NOMO-1 treated with DMSO at 0.1 percent for 48 hours (cell line): ENCODE data around the gene PDE9A.
A peak's percentile ranks its signal among the peaks of the same experiment; 100 is the strongest.

Experiments
- DNase-seq: peaks from one replicate; lab custom pipeline; 2025; ENCODE audit not compliant: unreplicated experiment; lab: John Stamatoyannopoulos, UW

The PDE9A gene

DNA sequence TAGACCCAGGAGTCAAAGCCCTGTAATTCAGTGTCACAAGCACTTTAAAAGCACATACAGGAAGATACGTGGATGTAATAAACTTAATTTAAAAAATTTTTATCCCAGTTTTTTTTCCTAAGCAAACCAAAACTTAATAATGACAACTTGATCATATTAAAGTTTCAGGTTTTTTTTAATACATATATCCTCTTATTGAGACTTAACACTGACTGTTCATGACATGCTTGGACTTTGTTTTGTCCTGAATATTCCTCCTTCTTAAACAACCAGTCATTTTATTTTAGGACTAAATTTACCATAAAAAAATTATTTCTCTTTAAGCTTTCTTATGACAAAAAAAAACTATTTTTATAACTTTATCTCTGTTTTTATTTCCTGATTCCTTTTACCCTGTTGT, 161.8 kb downstream of the PDE9A start:
- no peak for DNase-seq

DNA sequence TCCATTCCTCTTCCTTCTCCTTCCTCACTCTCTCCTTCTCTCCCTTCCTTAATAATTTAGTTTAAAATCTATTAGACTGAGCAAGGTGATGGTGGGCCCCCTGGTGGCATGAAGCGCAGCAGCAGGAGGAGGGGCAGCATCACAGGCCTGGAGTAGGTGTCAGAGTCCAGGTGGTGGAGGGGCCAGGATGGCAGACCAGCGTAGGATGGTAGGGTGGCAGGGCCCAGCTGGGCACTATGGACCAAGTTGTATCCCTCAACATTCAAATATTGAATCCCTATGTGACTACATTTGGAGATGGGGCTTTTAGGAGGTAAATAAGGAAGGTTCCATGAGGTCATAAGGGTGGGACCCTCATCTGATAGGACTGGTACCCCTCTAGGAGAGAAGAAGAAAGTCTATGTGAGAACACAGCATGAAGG, 164.9 kb downstream of the PDE9A start:
- peak; percentile 38 for DNase-seq

DNA sequence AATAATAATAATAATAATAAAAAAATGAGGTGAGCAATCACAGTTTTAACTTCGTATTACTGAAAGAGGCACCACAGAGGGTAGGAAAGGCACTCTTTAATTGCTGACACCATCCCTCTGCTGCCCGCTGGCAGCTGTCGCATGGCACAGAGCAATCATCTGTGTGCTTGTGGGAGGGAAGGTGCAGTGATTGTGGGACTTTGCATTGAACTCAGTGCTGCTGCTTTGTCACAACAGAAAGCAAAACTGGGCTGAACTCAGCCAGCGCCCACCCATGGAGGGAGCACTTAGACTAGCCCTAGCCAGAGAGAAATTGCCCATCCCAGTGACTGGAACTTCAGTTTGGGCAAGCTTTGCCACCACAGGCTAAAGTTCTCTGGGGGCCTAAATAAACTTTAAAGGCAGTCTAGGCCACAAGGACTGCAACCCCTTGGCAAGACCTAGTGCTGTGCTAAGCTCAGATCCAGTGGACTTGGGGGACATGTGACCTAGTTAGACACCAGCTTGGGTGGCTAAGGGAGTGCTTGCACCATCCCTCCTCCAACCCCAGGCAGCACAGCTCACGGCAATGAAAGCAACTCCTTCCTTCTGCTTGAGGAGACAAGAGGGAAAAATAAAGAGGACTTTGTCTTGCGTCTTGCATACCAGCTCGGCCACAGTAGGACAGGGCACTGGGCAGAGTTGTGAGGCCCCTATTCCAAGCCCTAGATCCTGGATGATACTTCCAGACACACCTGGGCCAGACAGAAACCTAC, 166.6 kb downstream of the PDE9A start:
- DNase-seq: no peak

DNA sequence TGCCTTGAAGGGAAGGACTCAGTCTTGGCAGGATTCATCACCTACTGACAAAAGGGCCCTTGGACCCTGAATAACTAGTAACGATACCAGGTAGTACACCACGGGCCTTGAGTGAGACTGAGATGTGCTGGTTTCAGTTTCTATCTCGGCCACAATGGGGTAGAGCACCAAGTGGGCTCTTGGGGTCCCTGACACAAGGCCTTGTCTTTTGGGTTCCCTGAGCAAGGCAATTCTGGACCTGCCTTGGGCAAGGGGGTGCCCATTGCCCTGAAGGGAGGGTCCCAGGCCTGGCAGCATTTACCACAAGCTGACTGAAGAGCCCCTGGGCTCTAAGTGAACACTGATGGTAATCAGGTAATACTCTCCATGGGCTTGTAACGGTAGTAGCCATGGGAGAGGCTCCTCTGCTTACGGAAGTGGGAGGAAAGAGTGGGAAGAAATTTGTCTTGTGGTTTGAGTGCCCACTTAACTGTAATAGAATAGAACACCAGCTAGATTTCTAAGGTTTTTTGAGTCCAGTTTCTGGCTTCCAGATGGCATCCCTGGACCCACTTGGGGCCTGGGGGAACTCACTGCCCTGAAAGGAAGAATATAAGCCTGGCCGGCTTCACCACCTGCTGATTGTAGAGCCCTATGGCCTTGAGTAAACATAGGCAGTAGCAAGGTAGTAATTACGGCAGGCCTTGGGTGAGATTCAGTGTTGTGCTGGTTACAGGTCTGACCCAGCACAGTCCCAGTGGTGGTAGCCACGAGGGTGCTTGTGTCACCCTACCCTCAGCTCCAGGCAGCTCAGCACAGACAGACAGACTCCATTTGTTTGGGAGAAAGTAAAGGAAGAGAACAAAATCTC, 167.4 kb downstream of the PDE9A start:
- DNase-seq: no peak
